HCT116 (cell line): ENCODE results near the gene CDH4. TPM values are rescaled to one million over a fixed set of nuclear protein-coding genes. Genes with fewer than 3 reads are reported as not detected.

ENCODE experiments used
- ATAC-seq: fragments of 200-7000 bp; cut with Tn5 transposase; 2 replicates; pipeline ENCODE4 v1.9.1; 2020; ENCODE audit warnings: mild to moderate bottlenecking, moderate library complexity
- BruUV-seq: library from RNA; stranded (reverse); fragments of 400-500 nt; replicated peaks from 2 replicates; lab custom pipeline; 2021; lab: Mats Ljungman, UMichigan
- CTCF ChIA-PET: fragments of 300-600 bp; sonication (Branson Sonifier 250); formaldehyde crosslinking; loops from one replicate; lab custom pipeline; 2021; ENCODE audit warnings: antibody characterized with exemption; lab: Charles Lee
- POLR2A ChIA-PET: fragments of 300-600, 350-600 bp; sonication (Branson Sonifier 250); formaldehyde crosslinking; loops from one replicate; lab custom pipeline; 2021; ENCODE audit warnings: antibody characterized with exemption; lab: Charles Lee
- RAD21 ChIA-PET, 2 experiments: fragments of 300-600 bp; sonication (Branson Sonifier 250); formaldehyde crosslinking; loops; one replicate each; lab custom pipeline; 2023; ENCODE audit warnings: low total read pairs in 2 of 2; ENCODE audit not compliant: uncharacterized antibody in 2 of 2, unreplicated experiment in 2 of 2, low non-redundant PET in 1 of 2; lab: Charles Lee
- DNase-seq: peaks from one replicate; pipeline ENCODE4 v3.0.0-alpha.2; 2010; ENCODE audit warnings: low read depth, low spot score
- H2AFZ ChIP-seq: fragments of 200-600 bp; shearing (Covaris generic), sonication (generic); 2 replicates; pipeline ENCODE4 v1.6.1; 2017; ENCODE audit warnings: low read depth, mixed run types, mixed read lengths, antibody characterized with exemption, low read length; ENCODE audit not compliant: poor library complexity, severe bottlenecking
- H3K27ac ChIP-seq: 2 replicates; pipeline ENCODE4 v1.5.1; 2012; ENCODE audit warnings: low read depth, low read length
- H3K27me3 ChIP-seq: fragments of 200-600 bp; sonication (generic); 2 replicates; pipeline ENCODE4 v1.6.1; 2016; ENCODE audit warnings: mixed run types, low read length, mixed read lengths; ENCODE audit not compliant: insufficient read depth
- H3K36me3 ChIP-seq, 2 experiments: fragments of 200-500 bp in 1 of 2; fragments of 200-600 bp in 1 of 2; sonication (Bioruptor generic) in 1 of 2; sonication (generic) in 1 of 2; 2 replicates each; pipeline versions ENCODE4 v1.5.1 to v1.6.1; 2014 to 2016; ENCODE audit warnings: low read length in 2 of 2, inconsistent platforms in 1 of 2, mixed read lengths in 1 of 2, mixed run types in 1 of 2; ENCODE audit not compliant: insufficient read depth in 2 of 2, control insufficient read depth in 1 of 2
- H3K4me1 ChIP-seq, 2 experiments: fragments of 200-600 bp in 1 of 2; sonication (generic) in 1 of 2; 2 replicates each; pipeline versions ENCODE4 v1.5.1 to v1.6.1; 2012 to 2017; ENCODE audit warnings: low read length in 2 of 2, inconsistent platforms in 1 of 2, mild to moderate bottlenecking in 1 of 2, mixed read lengths in 1 of 2, mixed run types in 1 of 2, moderate library complexity in 1 of 2; ENCODE audit not compliant: insufficient read depth in 2 of 2, control insufficient read depth in 1 of 2
- H3K4me2 ChIP-seq: fragments of 200-600 bp; sonication (generic); 2 replicates; pipeline ENCODE4 v1.6.1; 2017; ENCODE audit warnings: mixed run types, low read length, mixed read lengths
- H3K4me3 ChIP-seq, 2 experiments: fragments of 200-600 bp in 1 of 2; sonication (generic) in 1 of 2; replicated peaks in 1 of 2; 2 replicates each; pipeline ENCODE4 v1.5.1; 2011 to 2016; ENCODE audit warnings: low read length in 2 of 2, control low read depth in 1 of 2, low read depth in 1 of 2, mild to moderate bottlenecking in 1 of 2, mixed read lengths in 1 of 2, mixed run types in 1 of 2
- H3K79me2 ChIP-seq: fragments of 200-600 bp; sonication (generic); 2 replicates; pipeline ENCODE4 v1.6.1; 2017; ENCODE audit warnings: mild to moderate bottlenecking, mixed run types, low read length, moderate library complexity, mixed read lengths; ENCODE audit not compliant: insufficient read depth
- H3K9ac ChIP-seq: fragments of 200-600 bp; sonication (generic); 2 replicates; pipeline ENCODE4 v1.6.1; 2016; ENCODE audit warnings: low read length, mixed read lengths
- H3K9me2 ChIP-seq: fragments of 200-600 bp; sonication (generic), shearing (Covaris generic); 2 replicates; pipeline ENCODE4 v1.6.1; 2017; ENCODE audit warnings: mixed run types, mild to moderate bottlenecking, moderate library complexity; ENCODE audit not compliant: insufficient read depth
- H3K9me3 ChIP-seq, 2 experiments: fragments of 200-500 bp in 1 of 2; fragments of 200-600 bp in 1 of 2; sonication (Bioruptor generic) in 1 of 2; sonication (generic) in 1 of 2; 2 replicates each; pipeline ENCODE4 v1.6.1; 2014 to 2017; ENCODE audit warnings: low read length in 2 of 2, mixed read lengths in 2 of 2, inconsistent platforms in 1 of 2, low read depth in 1 of 2, mild to moderate bottlenecking in 1 of 2, mixed run types in 1 of 2, moderate library complexity in 1 of 2; ENCODE audit not compliant: control insufficient read depth in 1 of 2, insufficient read depth in 1 of 2
- H4K20me1 ChIP-seq: fragments of 200-600 bp; sonication (generic), shearing (Covaris generic); 2 replicates; pipeline ENCODE4 v1.6.1; 2017; ENCODE audit warnings: mixed run types, mild to moderate bottlenecking, moderate library complexity; ENCODE audit not compliant: insufficient read depth
- CBX3 ChIP-seq: IDR thresholded peaks from 2 replicates; pipeline ENCODE4 v1.6.1; 2012; ENCODE audit warnings: low read depth
- EGR1 ChIP-seq: IDR thresholded peaks from 2 replicates; pipeline ENCODE4 v1.6.1; 2012; ENCODE audit warnings: low read depth
- EZH2 ChIP-seq: fragments of 200-600 bp; sonication (generic); IDR thresholded peaks from 2 replicates; pipeline ENCODE4 v1.6.1; 2017; ENCODE audit warnings: antibody characterized with exemption, mixed run types
- FOSL1 ChIP-seq: IDR thresholded peaks from 2 replicates; pipeline ENCODE4 v1.6.1; 2012; ENCODE audit warnings: low read depth
- JUND ChIP-seq: IDR thresholded peaks from 2 replicates; pipeline ENCODE4 v1.6.1; 2012
- POLR2A ChIP-seq: IDR thresholded peaks from 2 replicates; pipeline ENCODE4 v1.7.0; 2011; ENCODE audit warnings: borderline replicate concordance; ENCODE audit not compliant: insufficient read depth, insufficient read length; ENCODE audit errors: extremely low read depth
- POLR2AphosphoS5 ChIP-seq: IDR thresholded peaks from 2 replicates; pipeline ENCODE4 v1.6.1; 2011; ENCODE audit warnings: mild to moderate bottlenecking, low read depth, low read length, moderate library complexity
- RAD21 ChIP-seq: IDR thresholded peaks from 2 replicates; pipeline ENCODE4 v1.6.1; 2012; ENCODE audit warnings: low read depth, mild to moderate bottlenecking
- SP1 ChIP-seq: IDR thresholded peaks from 2 replicates; pipeline ENCODE4 v1.6.1; 2012; ENCODE audit warnings: low read depth
- SRF ChIP-seq: IDR thresholded peaks from 2 replicates; pipeline ENCODE4 v1.6.1; 2012; ENCODE audit warnings: low read depth
- TCF7L2 ChIP-seq: IDR thresholded peaks from 2 replicates; pipeline ENCODE4 v1.7.0; 2011; ENCODE audit warnings: borderline replicate concordance, inconsistent platforms; ENCODE audit not compliant: insufficient read depth, insufficient read length; ENCODE audit errors: extremely low read depth
- YY1 ChIP-seq: IDR thresholded peaks from 2 replicates; pipeline ENCODE4 v1.6.1; 2011; ENCODE audit warnings: low read length, low read depth, moderate library complexity, mild to moderate bottlenecking; ENCODE audit not compliant: insufficient replicate concordance; ENCODE audit errors: extremely low read depth
- ZFX ChIP-seq: fragments of 450-650 bp; IDR thresholded peaks from 2 replicates; pipeline ENCODE4 v1.6.1; 2017
- intact Hi-C: fragments of 100-400 bp; cut with micrococcal nuclease; formaldehyde crosslinking; loops from 2 replicates; pipeline ENCODE4 v1.10.0; 2022
- total RNA-seq: library from RNA; stranded (reverse); gene quantifications from one replicate; pipeline ENCODE4 v1.2.1, GENCODE V29; 2021; ENCODE audit not compliant: unreplicated experiment
- TF ChIP-seq, protein P1 (sequence below), 3 experiments: fragments of 200-600 bp in 1 of 3; sonication (generic) in 1 of 3; IDR thresholded peaks in 2 of 3; conservative IDR thresholded peaks in 1 of 3; 2 replicates each; pipeline ENCODE4 v1.5.1; 2012 to 2017; ENCODE audit warnings: low read depth in 2 of 3, low read length in 2 of 3, antibody characterized with exemption in 1 of 3, borderline replicate concordance in 1 of 3, control low read depth in 1 of 3, mild to moderate bottlenecking in 1 of 3, mixed read lengths in 1 of 3, mixed run types in 1 of 3, moderate library complexity in 1 of 3; ENCODE audit not compliant: insufficient read depth in 1 of 3
- TF ChIP-seq, protein P2 (sequence below): IDR thresholded peaks from 2 replicates; pipeline ENCODE4 v1.6.1; 2011; ENCODE audit warnings: mild to moderate bottlenecking, low read length, moderate library complexity; ENCODE audit not compliant: insufficient replicate concordance; ENCODE audit errors: extremely low read depth
- TF ChIP-seq, protein P3 (sequence below): IDR thresholded peaks from 2 replicates; pipeline ENCODE4 v1.6.1; 2012; ENCODE audit warnings: low read depth

CDH4 gene
- total RNA-seq, 1 experiment from 2014 or later, result not detected

DNA sequence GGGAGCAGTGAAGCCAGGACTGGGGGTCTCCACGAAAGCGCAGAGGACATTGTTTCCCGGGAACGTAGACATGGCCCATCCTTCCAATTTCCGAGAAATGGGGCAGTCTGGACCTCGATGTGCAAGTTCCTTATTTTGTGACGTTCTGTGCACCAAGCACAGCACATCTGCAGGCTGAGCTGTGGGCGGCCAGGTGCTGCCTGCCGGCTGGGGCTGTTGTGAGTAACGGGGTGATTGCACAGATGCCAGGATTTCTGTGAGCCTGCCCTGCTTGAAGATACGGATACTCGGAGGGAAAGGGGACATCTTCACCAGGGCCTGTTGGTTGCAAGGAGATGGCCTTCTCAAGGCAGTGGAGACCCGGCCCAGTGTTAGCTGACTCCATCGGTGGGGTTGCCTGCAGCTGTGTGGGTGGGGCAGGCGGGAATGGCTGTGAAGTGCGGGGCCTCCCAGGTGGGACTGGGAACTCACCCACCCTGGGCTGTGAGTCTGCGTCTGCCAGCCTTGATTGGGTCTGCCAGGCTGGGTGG lies 27.6 kb downstream of the CDH4 start:
- POLR2A ChIA-PET, result no interaction called here
- no peaks in the 10 kb centered on the region for H3K9me2 ChIP-seq

More for the DNA sequence above, 27.6 kb downstream of the CDH4 start:
- no peak overlapping the region for H3K4me3 ChIP-seq
- H3K36me3 ChIP-seq, result no peaks in the 10 kb centered on the region
- no peaks in the 10 kb centered on the region for H3K27me3 ChIP-seq
- no peaks in the 10 kb centered on the region for H4K20me1 ChIP-seq
- no peak for DNase-seq
- CTCF ChIA-PET, result no interaction called here
- peaks cover 12 to 32% of the 10 kb centered on the region in 2 experiments; a peak in 2 of 4 replicates for H3K9me3 ChIP-seq
- no peak overlapping the region for H2AFZ ChIP-seq
- H3K27ac ChIP-seq, result no peak overlapping the region
- no peak overlapping the region for H3K4me2 ChIP-seq
- no peak for ATAC-seq
- BruUV-seq, result no TSS peak
- intact Hi-C loops, result no loop called here
- RAD21 ChIA-PET, result no interaction called here
- H3K79me2 ChIP-seq, result no peaks in the 10 kb centered on the region
- H3K4me1 ChIP-seq, result no peaks in the 10 kb centered on the region
- no peak for TF ChIP-seq RAD21
- no peak for TF ChIP-seq ZFX
- no peak for TF ChIP-seq FOSL1
- TF ChIP-seq YY1, result no peak
- no peak for TF ChIP-seq JUND
- no peak for TF ChIP-seq TCF7L2
- no peak for TF ChIP-seq POLR2AphosphoS5
- no peak for TF ChIP-seq SP1
- no peak for TF ChIP-seq SRF
- TF ChIP-seq POLR2A, result no peak
- no peak for TF ChIP-seq CBX3
- no peak for TF ChIP-seq EGR1
- TF ChIP-seq, protein P1, sequence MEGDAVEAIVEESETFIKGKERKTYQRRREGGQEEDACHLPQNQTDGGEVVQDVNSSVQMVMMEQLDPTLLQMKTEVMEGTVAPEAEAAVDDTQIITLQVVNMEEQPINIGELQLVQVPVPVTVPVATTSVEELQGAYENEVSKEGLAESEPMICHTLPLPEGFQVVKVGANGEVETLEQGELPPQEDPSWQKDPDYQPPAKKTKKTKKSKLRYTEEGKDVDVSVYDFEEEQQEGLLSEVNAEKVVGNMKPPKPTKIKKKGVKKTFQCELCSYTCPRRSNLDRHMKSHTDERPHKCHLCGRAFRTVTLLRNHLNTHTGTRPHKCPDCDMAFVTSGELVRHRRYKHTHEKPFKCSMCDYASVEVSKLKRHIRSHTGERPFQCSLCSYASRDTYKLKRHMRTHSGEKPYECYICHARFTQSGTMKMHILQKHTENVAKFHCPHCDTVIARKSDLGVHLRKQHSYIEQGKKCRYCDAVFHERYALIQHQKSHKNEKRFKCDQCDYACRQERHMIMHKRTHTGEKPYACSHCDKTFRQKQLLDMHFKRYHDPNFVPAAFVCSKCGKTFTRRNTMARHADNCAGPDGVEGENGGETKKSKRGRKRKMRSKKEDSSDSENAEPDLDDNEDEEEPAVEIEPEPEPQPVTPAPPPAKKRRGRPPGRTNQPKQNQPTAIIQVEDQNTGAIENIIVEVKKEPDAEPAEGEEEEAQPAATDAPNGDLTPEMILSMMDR (IDR thresholded peaks at IDR 0.05 in 2 of 3, conservative IDR thresholded peaks at IDR 0.05 in 1 of 3; ENCODE audit: borderline replicate concordance in 1 of 3, insufficient read depth in 1 of 3, low read depth in 2 of 3, low read length in 2 of 3), result no peak
- TF ChIP-seq, protein P2, sequence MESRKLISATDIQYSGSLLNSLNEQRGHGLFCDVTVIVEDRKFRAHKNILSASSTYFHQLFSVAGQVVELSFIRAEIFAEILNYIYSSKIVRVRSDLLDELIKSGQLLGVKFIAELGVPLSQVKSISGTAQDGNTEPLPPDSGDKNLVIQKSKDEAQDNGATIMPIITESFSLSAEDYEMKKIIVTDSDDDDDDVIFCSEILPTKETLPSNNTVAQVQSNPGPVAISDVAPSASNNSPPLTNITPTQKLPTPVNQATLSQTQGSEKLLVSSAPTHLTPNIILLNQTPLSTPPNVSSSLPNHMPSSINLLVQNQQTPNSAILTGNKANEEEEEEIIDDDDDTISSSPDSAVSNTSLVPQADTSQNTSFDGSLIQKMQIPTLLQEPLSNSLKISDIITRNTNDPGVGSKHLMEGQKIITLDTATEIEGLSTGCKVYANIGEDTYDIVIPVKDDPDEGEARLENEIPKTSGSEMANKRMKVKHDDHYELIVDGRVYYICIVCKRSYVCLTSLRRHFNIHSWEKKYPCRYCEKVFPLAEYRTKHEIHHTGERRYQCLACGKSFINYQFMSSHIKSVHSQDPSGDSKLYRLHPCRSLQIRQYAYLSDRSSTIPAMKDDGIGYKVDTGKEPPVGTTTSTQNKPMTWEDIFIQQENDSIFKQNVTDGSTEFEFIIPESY, result no peak
- TF ChIP-seq EZH2, result no peak
- TF ChIP-seq, protein P3, sequence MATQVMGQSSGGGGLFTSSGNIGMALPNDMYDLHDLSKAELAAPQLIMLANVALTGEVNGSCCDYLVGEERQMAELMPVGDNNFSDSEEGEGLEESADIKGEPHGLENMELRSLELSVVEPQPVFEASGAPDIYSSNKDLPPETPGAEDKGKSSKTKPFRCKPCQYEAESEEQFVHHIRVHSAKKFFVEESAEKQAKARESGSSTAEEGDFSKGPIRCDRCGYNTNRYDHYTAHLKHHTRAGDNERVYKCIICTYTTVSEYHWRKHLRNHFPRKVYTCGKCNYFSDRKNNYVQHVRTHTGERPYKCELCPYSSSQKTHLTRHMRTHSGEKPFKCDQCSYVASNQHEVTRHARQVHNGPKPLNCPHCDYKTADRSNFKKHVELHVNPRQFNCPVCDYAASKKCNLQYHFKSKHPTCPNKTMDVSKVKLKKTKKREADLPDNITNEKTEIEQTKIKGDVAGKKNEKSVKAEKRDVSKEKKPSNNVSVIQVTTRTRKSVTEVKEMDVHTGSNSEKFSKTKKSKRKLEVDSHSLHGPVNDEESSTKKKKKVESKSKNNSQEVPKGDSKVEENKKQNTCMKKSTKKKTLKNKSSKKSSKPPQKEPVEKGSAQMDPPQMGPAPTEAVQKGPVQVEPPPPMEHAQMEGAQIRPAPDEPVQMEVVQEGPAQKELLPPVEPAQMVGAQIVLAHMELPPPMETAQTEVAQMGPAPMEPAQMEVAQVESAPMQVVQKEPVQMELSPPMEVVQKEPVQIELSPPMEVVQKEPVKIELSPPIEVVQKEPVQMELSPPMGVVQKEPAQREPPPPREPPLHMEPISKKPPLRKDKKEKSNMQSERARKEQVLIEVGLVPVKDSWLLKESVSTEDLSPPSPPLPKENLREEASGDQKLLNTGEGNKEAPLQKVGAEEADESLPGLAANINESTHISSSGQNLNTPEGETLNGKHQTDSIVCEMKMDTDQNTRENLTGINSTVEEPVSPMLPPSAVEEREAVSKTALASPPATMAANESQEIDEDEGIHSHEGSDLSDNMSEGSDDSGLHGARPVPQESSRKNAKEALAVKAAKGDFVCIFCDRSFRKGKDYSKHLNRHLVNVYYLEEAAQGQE, result no peak
- H3K9ac ChIP-seq, result no peak overlapping the region
